K562 (cell line): ENCODE results near the gene AKAP13.

ENCODE experiments used
- ADNP ChIP-seq: fragments of 200-800 bp; sonication (Bioruptor generic); IDR thresholded peaks from 2 replicates; pipeline ENCODE4 v1.6.1; 2016; ENCODE audit warnings: missing genetic modification characterization, missing compliant biosample characterization
- BRD9 ChIP-seq: fragments of 450-650 bp; IDR thresholded peaks from 2 replicates; pipeline ENCODE4 v1.6.1; 2018; ENCODE audit warnings: low read depth; ENCODE audit not compliant: partially characterized antibody
- SMAD2 ChIP-seq: fragments of 150-350 bp; IDR thresholded peaks from 2 replicates; pipeline ENCODE4 v1.6.1; 2014; ENCODE audit warnings: low read depth, mild to moderate bottlenecking, low read length
- ZNF436 ChIP-seq: fragments of 250-450, 450-650 bp; sonication (Bioruptor Pico); formaldehyde crosslinking; IDR thresholded peaks from 2 replicates; pipeline ENCODE4 v1.7.0; 2020; ENCODE audit warnings: mild to moderate bottlenecking

DNA sequence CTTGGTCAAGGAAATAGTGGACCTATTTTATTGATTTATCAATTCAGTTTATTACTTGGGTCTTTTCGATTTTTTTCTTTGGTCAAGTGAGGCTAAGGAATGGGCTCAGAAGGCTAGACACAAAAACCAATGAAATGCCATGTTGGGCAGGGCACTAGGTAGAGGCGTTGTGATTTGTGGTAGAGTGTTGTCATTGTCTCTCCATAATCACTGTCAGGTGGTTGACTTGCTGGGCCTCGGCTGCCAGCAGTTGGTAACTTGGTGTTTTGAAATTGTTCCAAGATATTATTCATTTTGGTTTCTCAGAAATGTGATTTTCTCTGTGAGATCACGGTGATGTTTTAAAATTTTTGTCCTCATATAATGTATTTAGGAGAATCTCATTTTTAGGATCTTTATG is 240.7 kb downstream of the AKAP13 start:
- TF ChIP-seq ZNF436 (CRISPR knock-in tag) (no peak), BRD9 (no peak), SMAD2 (no peak), ADNP (no peak)
